Measurements from ENCODE around the gene ADH1B.
"Not testable (repeated sequence)": the region's sequence is repeated elsewhere in the genome, so short reads cannot be mapped to it uniquely, and the experiment has no call there.

The ADH1B gene

DNA sequence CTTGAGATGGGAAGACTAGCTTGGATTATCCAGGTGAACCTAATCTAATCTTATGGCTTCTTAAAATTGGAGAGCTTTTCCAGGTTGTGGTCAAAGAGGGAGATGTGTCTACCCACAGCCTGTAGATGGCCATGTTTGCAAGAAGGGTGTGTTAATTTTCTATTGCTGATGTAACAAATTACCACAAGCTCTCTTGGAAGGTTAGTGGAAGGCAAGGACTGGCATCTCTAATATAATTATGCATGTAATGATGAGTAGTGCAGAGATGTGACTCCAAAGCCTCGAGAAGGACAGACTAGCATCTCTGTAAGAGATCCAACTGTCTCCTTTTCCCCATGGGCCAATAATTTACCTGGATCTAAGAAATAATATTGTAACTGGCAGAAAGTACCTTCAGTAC, 3.2 kb upstream of the ADH1B start:
- no peak for DNase-seq (ENCODE audit: low read depth in 3 of 3)

DNA sequence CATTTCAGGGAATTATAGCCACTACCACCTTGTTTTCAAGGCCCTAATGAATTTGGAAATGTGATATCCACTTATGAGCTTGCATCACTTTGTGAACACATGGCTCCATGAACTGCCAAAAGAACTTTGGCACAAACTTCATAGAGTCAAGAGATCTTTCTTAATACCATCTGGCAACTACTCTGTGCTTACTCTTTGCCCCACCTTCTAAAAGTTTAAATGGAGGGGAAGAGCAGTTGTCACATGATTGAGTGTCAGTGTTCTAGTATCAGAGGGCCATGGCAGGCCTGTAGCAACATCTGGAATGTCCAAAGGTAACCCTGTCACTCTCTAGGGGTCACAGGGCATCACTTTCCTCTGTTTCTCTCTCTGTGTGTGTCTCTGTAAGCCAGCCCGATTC, 2.6 kb upstream of the ADH1B start:
- DNase-seq (ENCODE audit: low read depth in 3 of 3), result no peak

GRCh38 chr4:99317811-99318210, 3.4 kb downstream of the ADH1B start:
- DNase-seq (ENCODE audit: low read depth in 3 of 3), result not testable (repeated sequence)

DNA sequence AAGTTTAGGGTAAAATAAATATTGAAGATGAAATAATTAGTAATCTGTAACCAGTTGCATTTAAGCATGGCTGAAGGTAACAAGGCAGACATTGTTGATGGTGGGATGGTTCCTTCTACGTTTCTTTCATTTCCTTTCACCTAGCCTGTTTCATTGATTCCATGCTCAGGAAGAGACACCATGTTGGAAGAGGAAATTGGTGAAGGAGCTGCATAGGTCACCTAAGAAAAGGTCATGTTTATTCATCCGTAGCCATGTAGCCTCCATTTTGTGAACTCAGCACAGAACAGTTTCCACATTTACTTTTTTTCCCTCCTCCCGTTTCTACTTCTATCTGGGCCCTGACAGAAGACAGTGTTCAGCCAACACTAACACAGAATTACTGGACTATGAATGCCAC, 3.8 kb downstream of the ADH1B start:
- no peak for DNase-seq (ENCODE audit: low read depth in 3 of 3)

GRCh38 chr4:99315839-99316238, 5.4 kb downstream of the ADH1B start:
- DNase-seq (ENCODE audit: low read depth in 3 of 3), result no peak

DNA sequence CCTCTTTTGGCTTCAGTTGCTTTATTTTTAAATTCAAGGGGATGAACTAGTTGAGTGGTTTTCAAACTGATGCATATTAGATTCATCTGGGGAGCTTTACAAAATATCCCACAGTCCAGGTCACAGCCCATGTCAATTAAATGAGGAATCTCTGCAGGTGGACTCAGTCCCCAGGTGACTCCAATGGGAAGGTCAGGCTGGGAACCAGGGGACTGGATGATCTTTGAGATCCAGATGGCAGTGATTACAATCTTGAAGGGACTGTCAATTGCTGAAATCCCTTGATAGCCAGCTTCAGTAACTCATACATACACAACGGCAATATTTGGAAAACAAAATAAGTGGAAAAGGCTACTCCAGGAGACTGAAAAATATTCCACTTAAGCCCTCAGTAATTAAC, 7.0 kb downstream of the ADH1B start:
- DNase-seq (ENCODE audit: low read depth in 3 of 3), result no peak

- DNase-seq (ENCODE audit: low read depth in 3 of 3), result no peak
These were observed 10.8 kb downstream of the ADH1B start for GRCh38 chr4:99310389-99310788.

DNA sequence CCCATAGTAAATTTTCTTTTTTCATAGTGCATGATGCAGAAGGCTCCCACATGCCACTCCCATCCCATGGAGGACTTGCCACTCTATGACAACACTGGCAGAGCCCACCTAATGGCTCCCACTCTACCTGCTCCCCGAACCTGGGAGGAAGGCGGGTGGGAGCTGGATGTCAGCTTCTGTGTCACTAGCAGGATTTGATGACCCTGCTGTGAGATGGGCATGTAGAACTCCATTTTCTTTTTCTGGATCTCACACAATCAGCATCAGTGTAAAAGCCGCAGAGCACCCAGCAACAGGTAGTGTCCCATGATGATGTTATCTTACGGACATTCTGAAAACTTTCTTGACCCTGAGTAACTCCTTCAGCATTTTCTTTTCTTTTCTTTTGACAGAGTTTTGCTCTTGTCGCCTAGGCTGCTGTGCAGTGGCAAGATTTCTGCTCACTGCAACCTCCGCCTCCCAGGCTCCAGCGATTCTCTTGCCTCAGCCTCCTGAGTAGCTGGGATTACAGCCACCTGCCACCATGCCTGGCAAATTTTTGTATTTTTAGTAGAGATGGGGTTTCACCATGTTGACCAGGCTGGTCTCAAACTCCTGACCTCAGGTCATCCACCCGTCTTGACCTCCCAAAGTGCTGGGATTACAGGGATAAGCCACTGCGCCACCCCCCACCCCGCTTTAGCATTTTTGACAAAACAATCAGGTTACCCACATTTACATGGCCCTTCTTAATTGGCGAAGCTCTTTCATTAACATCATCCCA, 15.4 kb downstream of the ADH1B start:
- no peak for DNase-seq (ENCODE audit: low read depth in 3 of 3)

DNA sequence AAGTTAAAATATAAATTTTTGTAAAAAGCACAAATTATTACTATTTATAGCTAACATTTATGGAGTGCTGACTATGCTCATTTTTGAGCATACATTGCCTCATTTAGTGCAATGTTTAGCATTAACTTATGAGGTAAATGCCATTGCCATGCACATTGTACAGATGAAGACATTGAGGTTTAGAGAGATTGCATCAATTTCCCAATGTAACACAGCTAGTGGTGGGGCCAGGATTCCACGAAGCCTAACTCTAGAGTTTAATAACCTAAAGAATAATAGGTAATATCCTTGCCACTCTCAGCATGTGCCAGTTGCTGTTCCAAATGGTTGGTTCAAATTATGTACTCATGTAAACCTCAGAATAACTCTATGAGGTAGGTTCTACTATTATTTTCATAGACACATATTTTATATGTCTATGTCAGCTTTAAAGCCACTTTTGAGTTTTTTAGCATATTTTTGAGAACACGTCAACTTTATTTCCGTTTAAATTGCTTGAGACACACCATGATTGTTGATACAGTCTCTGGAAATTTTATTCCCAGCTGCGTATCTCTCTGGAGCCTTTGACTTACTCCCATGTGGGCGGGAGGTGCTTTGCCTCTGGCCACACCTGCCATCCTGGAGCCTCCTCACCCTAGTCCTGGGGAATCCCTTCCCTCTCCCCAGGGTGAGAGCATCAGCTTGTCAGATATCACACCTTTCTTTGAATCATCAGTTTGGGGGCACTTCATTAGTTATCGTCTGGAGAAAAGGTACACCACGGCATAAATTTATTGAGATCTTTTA, 19.6 kb downstream of the ADH1B start:
- DNase-seq (ENCODE audit: low read depth in 3 of 3), result no peak

GRCh38 chr4:99300934-99301333, 20.3 kb downstream of the ADH1B start:
- DNase-seq (ENCODE audit: low read depth in 3 of 3), result no peak

GRCh38 chr4:99293357-99293756, 27.8 kb downstream of the ADH1B start:
- no peak for DNase-seq (ENCODE audit: low read depth in 3 of 3)

DNA sequence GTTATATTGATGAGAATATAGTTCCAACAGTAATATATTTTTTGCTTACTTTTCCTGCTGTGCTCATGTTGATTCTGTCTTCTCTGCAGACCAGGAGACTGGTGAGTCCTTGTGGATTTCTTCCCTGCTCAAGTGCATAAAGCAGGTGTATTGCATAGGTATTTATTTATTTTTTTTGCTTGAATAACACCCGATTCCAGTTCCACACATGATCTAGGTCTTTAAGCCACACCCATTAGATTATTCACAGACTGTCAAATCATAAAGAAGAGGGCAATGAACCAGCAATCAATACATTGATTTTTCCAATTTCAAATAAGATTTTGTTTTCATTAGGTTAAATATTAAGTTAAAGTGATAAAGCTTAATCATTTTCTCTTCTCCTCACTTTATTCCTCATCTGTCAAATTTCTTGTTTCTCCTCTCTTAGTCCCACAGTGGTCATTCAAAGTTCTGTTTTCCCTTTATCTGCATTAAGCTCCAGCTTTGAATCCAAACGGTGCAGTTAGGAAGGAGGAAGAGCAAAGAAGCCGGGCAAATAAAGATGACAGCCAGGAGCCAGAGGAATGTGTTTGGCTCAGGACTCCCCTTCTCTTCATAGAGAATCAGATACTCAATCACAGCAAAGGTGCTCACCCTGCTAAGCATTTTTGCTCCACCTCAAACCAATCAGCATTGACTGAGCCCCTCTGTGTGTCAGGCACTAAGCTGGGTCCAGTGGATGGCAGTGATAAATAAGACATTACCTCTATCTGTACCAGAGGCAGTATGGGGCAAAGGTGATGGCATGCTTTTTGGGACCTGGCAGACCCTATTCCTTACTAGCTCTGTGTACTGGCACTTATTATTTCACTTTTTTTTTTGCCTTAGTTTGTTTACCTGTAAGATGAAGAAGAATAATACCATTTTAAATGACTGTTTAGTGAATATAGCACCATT, 30.1 kb downstream of the ADH1B start, which contains the start of gene ADH1A:
Gene ADH1A (minus strand): TSS at position 138 of the 939 bp plus-strand sequence. CDS start 71 bp downstream, at position 67.
- DNase-seq (ENCODE audit: low read depth in 3 of 3), result no peak

GRCh38 chr4:99285387-99285786, 35.8 kb downstream of the ADH1B start:
- no peak for DNase-seq (ENCODE audit: low read depth in 3 of 3)

- no peak for DNase-seq (ENCODE audit: low read depth in 3 of 3)
These were observed 38.5 kb downstream of the ADH1B start for GRCh38 chr4:99282731-99283130.

- DNase-seq (ENCODE audit: low read depth in 3 of 3), result no peak
These were observed 39.9 kb downstream of the ADH1B start for GRCh38 chr4:99281261-99281660.

DNA sequence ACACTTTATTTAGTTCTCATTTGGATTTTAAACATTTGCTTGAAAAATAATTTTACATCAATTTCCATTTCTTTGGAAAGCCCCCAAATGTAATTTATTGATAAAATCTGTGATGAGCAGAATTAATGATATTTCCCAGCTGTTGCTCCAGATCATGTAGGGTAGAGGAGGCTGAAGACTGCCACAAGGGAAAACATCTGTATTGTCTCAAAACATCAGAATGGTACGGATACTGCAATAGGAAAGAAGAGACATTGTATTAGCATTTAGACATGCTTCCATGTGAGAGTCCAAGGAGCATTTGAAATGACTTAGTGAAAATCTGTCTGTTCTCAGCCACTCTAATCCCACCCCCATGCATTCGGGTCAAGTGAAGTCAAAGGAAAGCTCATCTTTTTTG, 44.8 kb downstream of the ADH1B start:
- DNase-seq (ENCODE audit: low read depth in 3 of 3), result no peak

DNA sequence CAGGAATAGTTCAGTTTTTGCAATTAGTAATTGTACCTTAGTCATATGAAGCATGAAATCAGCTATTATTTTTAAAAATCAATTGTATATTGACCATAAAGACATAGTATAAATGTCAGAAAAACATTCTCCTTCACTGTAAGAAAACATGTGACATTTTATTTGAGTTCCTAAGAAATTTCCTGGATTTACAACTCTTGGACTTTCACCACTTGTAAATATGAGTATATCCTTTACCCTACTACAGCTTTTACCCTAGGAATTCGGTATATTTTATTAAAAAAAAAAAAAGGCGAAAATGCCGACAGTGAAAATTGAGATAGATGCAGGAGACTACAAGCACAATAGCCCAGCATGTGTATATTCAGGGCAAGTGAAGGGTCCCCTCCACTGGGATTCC, 45.3 kb downstream of the ADH1B start:
- no peak for DNase-seq (ENCODE audit: low read depth in 3 of 3)

- DNase-seq (ENCODE audit: low read depth in 3 of 3), result no peak
These were observed 46.2 kb downstream of the ADH1B start for GRCh38 chr4:99275050-99275449.

GRCh38 chr4:99273704-99274103, 47.5 kb downstream of the ADH1B start:
- no peak for DNase-seq (ENCODE audit: low read depth in 3 of 3)

GRCh38 chr4:99264927-99265326, 56.3 kb downstream of the ADH1B start:
- DNase-seq (ENCODE audit: low read depth in 3 of 3), result no peak

Data from stimulated activated CD4-positive, alpha-beta T cell treated with anti-CD3 and anti-CD28 coated beads, TNF-alpha, amount 100 ng/mL, for 24 hours (primary cell).